Fibroblast of skin of abdomen (primary cell): ENCODE data around the gene GARIN5A. TPM values are rescaled to one million over a fixed set of nuclear protein-coding genes. Genes with fewer than 3 reads are reported as not detected.

Experiments
- DNase-seq: peaks from one replicate; pipeline ENCODE4 v3.0.0-alpha.2; 2013
- polyA plus RNA-seq, 2 experiments: library from polyadenylated mRNA; unstranded; fragments of 120-200 nt; gene quantifications; one replicate each; pipeline ENCODE4 v1.2.1, GENCODE V29; 2013; ENCODE audit not compliant: insufficient read length in 2 of 2

The GARIN5A gene
- 1.0 TPM for polyA plus RNA-seq (2013, experiment 1 of 2; ENCODE audit: insufficient read length)
- 1.1 TPM for polyA plus RNA-seq (2013, experiment 2 of 2; ENCODE audit: insufficient read length)

GRCh38 chr19:50476224-50476906, at the start of gene GARIN5A, which contains the start of gene EMC10:
GARIN5A (minus strand) TSS chr19:50476848; CDS start chr19:50476388, 460 bp downstream.
EMC10 (plus strand) TSS chr19:50476507; CDS start chr19:50476545, 38 bp downstream.
- peak; percentile 93 for DNase-seq

GRCh38 chr19:50522881-50523280, 46.2 kb upstream of the GARIN5A start:
- DNase-seq = no peak

DNA sequence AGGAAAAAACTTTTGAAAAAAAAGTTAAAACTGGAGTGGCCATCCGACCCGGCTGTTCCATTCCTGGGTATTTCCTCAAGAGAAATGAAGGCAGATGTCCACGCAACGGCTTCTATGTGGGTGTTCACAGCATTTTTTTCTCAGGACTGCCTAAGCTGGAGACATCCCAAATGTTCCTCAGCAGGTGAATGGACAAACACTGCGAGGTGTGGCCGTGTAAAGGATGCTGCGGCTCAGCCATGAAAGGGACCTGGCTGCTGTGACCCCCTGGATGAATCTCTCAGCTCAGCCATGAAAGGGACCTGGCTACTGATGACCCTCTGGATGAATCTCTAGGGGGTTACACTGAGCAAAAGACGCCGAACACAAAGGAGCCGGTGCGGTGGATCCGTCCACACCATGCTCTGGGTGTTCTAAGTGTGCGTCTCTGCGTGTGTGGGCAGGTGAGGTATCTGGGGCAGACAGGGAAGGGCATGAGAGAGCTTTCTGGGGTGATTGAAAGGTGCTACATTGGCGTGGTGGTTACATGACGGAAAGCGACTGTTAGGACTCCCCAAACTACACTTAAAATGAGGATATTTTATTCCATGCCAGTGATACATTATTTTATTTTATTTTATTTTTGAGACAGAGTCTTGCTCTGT, 44.3 kb upstream of the GARIN5A start:
- no peak for DNase-seq

GRCh38 chr19:50519006-50519575, 42.4 kb upstream of the GARIN5A start:
- DNase-seq = no peak

DNA sequence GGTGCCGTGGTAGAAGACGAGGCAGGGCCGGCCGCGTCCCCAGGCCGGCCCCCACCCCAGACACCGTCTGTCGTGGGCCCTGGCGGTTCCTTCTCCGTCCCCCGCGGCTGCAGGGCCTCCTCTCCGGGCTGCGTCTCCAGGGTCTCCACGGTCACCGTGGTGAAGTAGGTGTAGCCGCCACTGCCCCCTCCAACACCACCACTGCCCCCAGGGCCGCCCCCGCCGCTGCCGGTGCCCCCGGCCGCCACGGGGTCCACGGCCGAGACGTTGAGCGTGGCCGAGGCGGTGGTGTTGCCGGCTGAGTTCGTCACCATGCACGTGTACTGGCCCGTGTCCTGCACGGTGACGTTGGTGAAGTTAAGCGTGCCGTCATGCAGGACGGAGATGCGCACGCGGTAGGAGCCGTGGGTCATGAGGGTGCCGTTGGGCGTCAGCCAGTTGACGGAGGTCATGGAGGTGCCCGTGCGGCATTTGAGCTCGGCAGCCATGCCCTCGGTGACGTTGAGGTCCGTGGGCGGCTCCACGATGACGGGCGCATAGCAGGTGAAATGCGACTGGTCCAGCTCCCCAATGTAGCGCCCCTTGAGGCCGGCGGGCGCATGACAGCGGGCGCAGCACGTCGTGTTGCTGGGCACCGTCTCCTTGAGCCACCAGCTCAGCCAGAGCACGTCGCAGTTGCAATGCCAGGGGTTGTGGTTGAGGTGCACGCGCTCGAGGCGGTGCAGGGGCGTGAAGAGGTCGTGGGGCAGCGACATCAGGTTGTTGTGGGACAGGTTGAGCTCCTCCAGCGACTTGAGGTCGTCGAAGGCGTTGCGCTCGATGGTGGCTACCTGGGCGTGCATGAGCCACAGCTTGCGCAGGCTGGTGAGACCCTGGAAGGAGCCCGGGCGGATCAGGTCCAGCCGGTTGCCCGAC, 41.7 kb upstream of the GARIN5A start:
- no peak for DNase-seq

GRCh38 chr19:50517704-50518075, 41.0 kb upstream of the GARIN5A start:
- no peak for DNase-seq

DNA sequence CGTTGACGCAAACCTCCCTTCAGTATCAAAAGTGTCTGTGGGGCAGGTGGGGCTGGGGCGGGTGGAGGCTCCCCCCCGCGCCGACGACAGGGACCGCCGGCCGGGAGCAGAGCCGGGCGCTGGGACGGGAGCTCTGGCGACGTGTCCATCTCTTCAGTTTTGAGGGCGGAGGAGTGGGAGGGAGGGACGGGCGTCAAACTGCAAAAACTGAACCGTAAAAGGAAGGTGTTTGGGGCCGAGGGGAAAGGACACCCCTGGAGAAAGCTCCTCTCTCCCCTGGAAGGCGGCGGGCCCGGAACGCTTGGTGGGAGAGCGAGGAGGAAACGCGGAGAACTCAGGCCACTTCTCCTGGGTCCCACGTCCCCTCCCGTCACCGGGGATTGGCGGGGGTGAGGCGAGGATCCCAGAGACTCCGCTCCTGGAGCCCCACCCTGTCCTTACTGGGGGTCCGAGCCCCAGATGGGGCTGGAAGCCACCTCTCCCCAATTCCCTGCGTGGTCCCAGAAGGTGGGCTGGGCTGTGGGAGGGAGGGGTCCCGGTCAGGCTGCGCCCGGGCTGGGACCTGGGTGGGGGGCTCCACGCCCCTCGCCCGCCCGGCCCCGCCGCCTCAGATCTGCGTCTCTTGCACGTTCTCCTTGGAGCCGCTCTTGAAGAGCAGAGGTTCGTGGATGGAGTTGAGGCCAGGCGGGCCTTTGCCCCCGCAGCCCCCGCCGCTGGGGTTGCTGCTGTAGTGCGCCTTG, 40.5 kb upstream of the GARIN5A start:
- DNase-seq = no peak

DNA sequence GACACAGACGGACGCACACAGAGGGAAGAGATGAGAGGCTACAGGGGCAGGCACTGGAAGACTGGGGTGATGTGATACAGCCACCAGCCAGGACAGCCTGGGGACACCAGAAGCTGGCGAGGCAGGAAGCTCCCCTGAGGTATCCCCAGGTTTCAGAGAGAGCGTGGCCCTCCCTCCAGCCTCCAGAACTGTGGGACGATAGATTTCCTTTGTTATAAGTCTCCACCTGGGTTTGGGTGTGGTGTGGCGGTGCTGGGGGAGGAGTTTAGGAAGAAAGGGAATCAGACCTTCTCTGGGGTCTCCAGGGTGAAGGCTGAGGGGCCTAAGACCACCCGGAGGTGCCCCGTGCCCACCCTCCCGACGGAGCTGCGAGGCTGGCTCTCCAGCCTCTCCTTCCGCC, 39.8 kb upstream of the GARIN5A start:
- no peak for DNase-seq

- no peak for DNase-seq
Observed at GRCh38 chr19:50515168-50515561, 38.5 kb upstream of the GARIN5A start.

DNA sequence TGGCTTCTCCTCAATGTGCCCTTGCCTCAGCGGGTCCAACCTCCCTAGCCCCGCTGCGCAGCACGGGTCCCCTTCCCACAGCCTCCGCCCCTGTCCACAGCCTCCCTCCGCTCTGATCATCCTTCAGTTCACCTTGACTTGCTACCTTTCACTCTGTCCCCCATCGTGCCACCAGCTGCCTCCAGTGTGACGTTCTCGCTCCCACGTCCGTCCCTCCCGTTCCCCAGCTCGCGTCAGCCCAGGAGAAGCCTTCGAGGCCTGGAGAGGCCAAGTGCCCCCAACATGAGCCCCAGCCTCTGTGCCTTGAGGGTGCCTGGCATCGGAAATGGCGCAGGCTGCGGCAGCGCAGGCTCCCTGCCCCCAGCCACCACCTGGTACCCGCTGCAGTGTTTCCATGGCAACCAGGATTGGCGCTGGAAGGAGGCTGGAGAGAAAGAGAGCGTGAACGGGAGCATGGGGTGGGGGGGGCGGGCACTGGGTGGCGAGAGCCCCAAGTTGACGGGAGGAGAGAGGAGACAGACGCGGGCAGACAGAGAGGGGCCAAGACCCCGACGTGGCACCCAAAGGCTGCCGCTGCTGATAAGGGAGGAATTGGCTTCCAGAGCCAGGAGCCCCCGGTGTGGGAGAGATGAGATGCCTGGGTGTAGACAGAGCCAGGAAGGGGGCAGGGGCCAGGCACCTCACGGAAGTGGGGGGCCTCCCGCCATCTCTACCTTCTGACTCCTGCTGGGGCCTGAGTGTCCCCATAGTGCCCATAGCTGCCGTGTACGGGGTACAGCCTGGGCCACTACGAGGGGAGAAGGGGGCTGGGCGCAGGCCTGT, 37.9 kb upstream of the GARIN5A start:
- DNase-seq = no peak

GRCh38 chr19:50513746-50514345, 37.2 kb upstream of the GARIN5A start, which contains the start of gene ASPDH:
ASPDH (minus strand) TSS chr19:50513913; CDS start chr19:50513823, 90 bp downstream.
- DNase-seq = no peak

DNA sequence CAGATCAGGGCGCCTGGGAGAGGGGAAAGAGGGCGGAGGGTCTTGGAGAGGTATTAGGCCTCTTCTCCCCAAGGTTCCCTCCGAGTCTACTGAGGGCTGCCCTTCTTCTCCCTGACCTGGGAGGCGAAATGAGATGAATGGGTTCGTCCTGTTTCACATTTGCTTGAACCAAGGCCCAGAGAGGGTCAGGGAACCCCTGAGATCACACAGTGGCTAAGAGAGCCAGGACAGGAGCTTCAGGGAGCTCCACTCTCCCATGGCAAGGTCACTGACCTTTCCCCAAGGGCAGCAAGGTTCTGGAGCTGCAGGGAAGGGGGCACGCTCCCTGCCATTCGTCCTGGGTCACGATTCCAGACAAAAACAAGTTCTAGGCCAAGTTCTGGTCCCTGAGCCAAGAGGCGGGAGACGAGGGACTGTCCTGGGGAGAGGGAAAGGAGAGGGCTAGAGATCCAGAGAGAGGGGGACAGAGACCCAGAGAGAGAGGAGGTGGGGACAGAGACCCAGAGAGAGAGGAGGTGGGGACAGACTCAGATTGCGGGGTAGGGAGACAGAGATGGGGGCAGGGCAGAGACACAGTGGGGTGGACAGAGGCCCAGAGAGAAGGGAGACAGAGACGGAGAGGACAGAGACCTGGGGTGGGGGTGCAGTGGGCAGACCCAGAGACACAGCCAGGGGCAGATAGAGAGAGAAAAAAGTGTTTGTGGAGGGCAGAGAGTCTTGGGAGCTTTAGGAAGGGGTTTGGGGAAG, 36.5 kb upstream of the GARIN5A start:
- DNase-seq = no peak

DNA sequence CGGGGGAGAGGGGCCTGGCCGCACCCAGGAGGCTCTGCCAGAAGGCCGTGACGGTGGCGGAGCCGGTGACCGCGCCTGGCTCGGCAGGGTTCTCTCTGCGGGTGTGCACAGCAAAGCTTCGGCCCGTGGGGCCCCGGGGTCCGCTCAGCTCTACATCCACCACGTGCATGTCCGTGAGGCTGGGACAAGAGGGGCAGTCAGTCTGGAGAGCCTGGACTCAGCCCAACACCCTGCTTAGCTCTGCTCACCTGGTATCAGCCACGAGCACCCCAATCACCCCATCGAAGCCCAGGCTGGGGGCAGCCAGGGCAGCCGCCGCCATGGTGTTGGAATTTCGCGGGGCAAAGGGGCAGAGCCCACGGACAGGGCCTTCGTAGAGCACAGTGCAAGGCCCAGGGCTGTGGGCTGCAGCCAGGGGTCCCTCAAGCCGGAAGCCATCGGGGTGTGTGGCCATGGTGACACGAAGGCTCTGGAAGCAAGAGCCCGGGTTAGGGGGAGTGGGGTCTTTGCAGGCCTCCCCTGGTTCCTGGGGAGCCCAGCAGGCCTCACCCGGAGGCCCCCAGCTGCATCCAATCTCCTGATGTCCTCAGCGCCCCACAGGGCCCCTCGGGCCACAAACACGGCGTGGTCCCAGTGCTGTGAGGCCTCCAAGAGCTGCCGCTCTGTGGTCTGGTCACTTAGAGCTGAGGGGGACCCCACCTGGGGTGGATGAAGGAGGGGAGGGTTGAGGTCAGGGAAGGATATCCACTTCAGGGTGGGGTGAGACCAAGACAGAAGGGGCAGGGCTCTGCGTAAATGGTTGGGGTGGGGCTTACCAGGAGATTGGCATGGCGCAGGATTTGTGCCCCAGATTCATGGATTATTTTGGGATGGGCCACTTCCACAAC, 35.7 kb upstream of the GARIN5A start:
- no peak for DNase-seq

DNA sequence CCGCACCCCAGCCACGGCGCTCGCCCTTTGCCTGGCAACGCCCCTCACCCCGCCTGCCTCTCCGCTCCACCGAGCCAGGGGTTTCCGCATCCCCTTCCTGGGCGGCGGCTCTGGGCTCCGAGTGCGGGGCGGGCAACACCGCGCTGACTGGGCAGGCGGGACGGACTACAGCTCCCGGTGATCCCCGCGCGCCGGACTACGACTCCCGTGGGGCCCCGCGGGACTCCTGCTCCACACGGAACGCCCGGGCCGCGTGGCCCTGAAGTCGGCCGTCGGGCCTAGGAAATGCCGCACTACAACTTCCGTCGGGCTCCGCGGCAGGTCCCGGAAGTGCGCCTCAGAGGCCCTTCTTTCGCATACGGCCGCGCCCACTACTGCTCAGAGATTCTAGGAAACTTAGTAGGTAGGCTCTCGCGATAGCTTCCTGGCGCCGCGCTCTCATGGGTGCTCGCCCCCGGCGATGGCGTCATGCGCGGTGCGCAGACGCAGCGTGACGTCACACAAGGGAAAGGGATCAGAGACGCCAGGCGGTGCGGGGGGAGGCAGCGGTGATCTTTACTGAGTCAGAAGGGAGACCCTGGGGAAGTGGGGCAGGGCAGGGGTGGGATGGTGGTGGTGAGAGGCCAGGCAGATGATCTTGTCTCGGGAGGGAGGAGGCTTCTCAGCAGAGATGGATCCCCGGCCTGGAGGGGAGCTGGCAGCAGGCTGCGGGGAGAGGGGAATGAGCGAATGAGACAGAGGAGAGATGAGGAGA, 34.6 kb upstream of the GARIN5A start, which contains the start of gene JOSD2:
TSS of gene JOSD2 (minus strand) at position 123 of the 754 bp plus-strand sequence. CDS start 760 bp downstream, outside the sequence.
- DNase-seq = peak; percentile 100

DNA sequence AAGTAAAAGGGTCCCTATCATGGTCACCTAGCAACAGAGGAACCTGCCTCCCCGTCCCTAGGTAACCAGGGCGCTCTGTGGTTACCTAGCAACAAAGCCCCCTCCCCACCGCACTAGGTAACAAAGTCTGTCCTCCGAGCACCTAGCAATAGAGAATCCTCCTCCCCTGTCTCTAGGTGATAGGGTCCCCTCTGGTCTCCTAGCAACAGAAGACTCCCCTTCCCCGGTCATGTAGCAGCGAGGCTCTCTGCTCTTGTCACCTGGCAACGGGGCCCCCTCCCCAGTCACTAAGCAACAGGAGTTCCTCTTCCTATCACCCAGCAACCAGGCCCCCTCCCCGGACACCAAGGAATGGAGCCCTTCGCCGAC, 34.0 kb upstream of the GARIN5A start:
- DNase-seq = no peak

DNA sequence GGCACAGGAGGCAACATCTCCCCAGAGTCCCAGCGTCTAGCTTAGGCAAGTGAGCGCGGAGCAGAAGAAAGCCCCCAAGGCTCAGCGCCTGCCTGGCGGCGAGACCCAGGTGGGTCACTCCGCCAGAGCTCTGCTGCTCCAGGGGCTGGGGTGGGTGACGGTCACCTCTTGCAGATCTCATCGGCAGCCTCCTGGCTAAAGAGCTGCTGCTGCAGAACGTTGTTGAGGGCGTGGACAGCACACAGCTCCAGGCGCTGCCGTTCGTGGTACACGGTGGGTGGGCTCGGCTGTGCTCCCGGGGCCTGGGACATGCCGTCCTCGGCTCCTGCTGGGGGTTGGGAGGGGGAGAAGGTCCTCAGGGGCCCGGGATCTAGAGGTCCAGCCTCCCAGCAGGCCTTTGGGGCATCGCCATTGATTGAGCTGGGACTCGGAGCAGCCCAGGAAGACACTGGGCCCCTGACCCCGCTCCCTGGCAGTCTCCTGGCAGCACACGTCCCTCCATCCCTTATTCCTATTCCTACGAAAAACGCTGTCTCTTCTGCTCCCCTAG, 33.5 kb upstream of the GARIN5A start:
- DNase-seq = no peak

DNA sequence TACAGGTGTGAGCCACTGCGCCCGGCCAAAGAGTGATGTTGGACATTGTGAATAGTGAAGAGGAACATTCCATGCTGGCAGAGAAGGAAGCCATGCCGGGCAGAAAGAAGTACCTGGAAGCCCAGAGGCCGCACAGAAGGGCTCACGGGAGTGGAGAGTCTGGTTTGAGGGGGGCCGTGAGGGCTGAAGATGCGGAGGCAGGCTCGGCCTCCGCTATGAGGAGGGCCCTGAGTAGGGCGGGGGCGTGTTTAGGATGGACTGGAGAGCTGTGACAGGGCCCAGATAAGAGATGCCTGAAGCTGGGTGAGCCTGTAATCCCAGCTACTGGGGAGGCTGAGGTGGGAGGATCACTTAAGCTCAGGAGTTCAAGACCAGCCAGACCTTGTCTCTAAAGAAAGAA, 32.7 kb upstream of the GARIN5A start:
- no peak for DNase-seq

- no peak for DNase-seq
Observed at GRCh38 chr19:50508843-50509190, 32.2 kb upstream of the GARIN5A start.
